Smooth muscle cell (in vitro differentiated cells): ENCODE measurements around the gene NUCKS1. TPM values are rescaled to one million over a fixed set of nuclear protein-coding genes. Genes with fewer than 3 reads are reported as not detected.

Experiments
- DNase-seq: peaks from one replicate; lab custom pipeline; 2025; ENCODE audit not compliant: unreplicated experiment; lab: John Stamatoyannopoulos, UW
- H2AFZ ChIP-seq: fragments of 200-600 bp; sonication (generic); 2 replicates; pipeline ENCODE4 v1.6.0; 2016; ENCODE audit warnings: antibody characterized with exemption, low read depth, mild to moderate bottlenecking
- H3F3A ChIP-seq: fragments of 200-600 bp; sonication (generic); 2 replicates; pipeline ENCODE4 v1.6.0; 2017; ENCODE audit warnings: antibody characterized with exemption, low read depth
- H3K27ac ChIP-seq: fragments of 200-600 bp; sonication (generic); 2 replicates; pipeline ENCODE4 v1.5.1; 2016; ENCODE audit warnings: low read depth, mild to moderate bottlenecking
- H3K27me3 ChIP-seq: fragments of 200-600 bp; sonication (generic); 2 replicates; pipeline ENCODE4 v1.6.1; 2016; ENCODE audit warnings: low read depth, mild to moderate bottlenecking
- H3K36me3 ChIP-seq: fragments of 200-600 bp; sonication (generic); 2 replicates; pipeline ENCODE4 v1.5.1; 2016; ENCODE audit warnings: low read depth
- H3K4me1 ChIP-seq: fragments of 200-600 bp; sonication (generic); 2 replicates; pipeline ENCODE4 v1.5.1; 2016; ENCODE audit warnings: low read depth
- H3K4me2 ChIP-seq: fragments of 200-600 bp; sonication (generic); 2 replicates; pipeline ENCODE4 v1.6.0; 2016; ENCODE audit warnings: mild to moderate bottlenecking
- H3K4me3 ChIP-seq: fragments of 200-600 bp; sonication (generic); 2 replicates; pipeline ENCODE4 v1.5.1; 2016; ENCODE audit warnings: mild to moderate bottlenecking
- H3K79me2 ChIP-seq: fragments of 200-600 bp; sonication (generic); 2 replicates; pipeline ENCODE4 v1.6.0; 2016; ENCODE audit warnings: low read depth, mild to moderate bottlenecking
- H3K9ac ChIP-seq: fragments of 200-600 bp; sonication (generic); 2 replicates; pipeline ENCODE4 v1.6.0; 2016; ENCODE audit warnings: low read depth
- H3K9me3 ChIP-seq: fragments of 200-600 bp; sonication (generic); replicated peaks from 2 replicates; pipeline ENCODE4 v1.5.1; 2016; ENCODE audit warnings: low read depth
- H4K20me1 ChIP-seq: fragments of 200-600 bp; sonication (generic); 2 replicates; pipeline ENCODE4 v1.6.0; 2016; ENCODE audit warnings: low read depth
- CTCF ChIP-seq: fragments of 200-600 bp; sonication (generic); IDR thresholded peaks from 2 replicates; pipeline ENCODE4 v1.5.1; 2017; ENCODE audit warnings: borderline replicate concordance, mild to moderate bottlenecking, antibody characterized with exemption; ENCODE audit not compliant: insufficient read depth, poor library complexity, severe bottlenecking
- WGBS: methylation state at CpG from one replicate; pipeline ENCODE4 v1.1.7; 2016; ENCODE audit warnings: low lambda C conversion rate; 5-methylcytosine and 5-hydroxymethylcytosine counted together
- polyA plus RNA-seq: library from polyadenylated mRNA; unstranded; fragments of >200 nt; fragmentation: Nextera tagmentation; extraction: Ambion mirVana; gene quantifications from 2 replicates; pipeline ENCODE4 v1.2.1, GENCODE V29; 2016
- total RNA-seq: library from RNA; depleted of rRNA; stranded (reverse); fragments of >200 nt; gene quantifications from 2 replicates; pipeline ENCODE4 v1.2.3, GENCODE V29; 2014

The NUCKS1 gene
- total and polyA plus RNA-seq, 2 experiments from 2014 or later, result 29.1 to 139 TPM

DNA sequence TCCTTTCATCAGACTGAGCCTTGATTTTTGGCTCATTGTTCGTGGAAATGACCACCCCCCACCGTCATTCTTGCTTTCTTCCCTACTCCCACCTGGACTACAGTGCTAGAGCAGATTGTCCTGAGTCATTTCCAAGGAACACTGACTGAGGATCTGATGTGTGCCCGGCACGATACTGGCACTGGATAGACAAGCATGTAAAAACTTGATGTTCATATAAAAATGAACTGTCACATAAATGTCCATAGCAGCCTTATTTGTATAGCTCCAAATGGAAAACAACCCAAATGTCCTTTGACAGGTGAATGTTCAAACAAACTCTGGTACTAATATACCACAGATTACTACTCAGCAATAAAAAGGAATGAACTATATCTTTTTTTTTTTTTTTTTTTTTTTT, 51.1 kb downstream of the NUCKS1 start:
- WGBS, result 93% methylated on average over 4 of the region's 4 CpGs

GRCh38 chr1:205693421-205693991, 56.5 kb downstream of the NUCKS1 start:
- Histone ChIP-seq H3K4me2 (no peak overlapping the region), H3K79me2 (no peaks in the 10 kb centered on the region), H3K9me3 (no peaks in the 10 kb centered on the region), H2AFZ (no peak overlapping the region), H3K27ac (no peak overlapping the region), H3K9ac (no peak overlapping the region), H3K27me3 (peaks cover 3% of the 10 kb centered on the region), H3F3A (peaks cover 4% of the 10 kb centered on the region), H3K4me1 (peaks cover 20% of the 10 kb centered on the region), H3K36me3 (no peaks in the 10 kb centered on the region), H4K20me1 (no peaks in the 10 kb centered on the region), H3K4me3 (no peak overlapping the region)
- TF ChIP-seq CTCF, result no peak
- no peak for DNase-seq
- 31% methylated on average over 12 of the region's 12 CpGs for WGBS

More for the DNA sequence above, 51.1 kb downstream of the NUCKS1 start:
- TF ChIP-seq CTCF, result no peak
- Histone ChIP-seq H3K4me3 (no peak overlapping the region), H4K20me1 (no peaks in the 10 kb centered on the region), H3K79me2 (no peaks in the 10 kb centered on the region), H3K4me1 (peaks cover 19% of the 10 kb centered on the region), H3K9me3 (no peaks in the 10 kb centered on the region), H3K4me2 (no peak overlapping the region), H3F3A (peaks cover 4% of the 10 kb centered on the region), H3K9ac (no peak overlapping the region), H3K36me3 (no peaks in the 10 kb centered on the region), H3K27ac (no peak overlapping the region), H2AFZ (no peak overlapping the region), H3K27me3 (no peaks in the 10 kb centered on the region)
- no peak for DNase-seq

- Histone ChIP-seq H3F3A (peaks cover 4% of the 10 kb centered on the region), H3K79me2 (no peaks in the 10 kb centered on the region), H2AFZ (no peak overlapping the region), H4K20me1 (no peaks in the 10 kb centered on the region), H3K27ac (no peak overlapping the region), H3K36me3 (no peaks in the 10 kb centered on the region), H3K9me3 (no peaks in the 10 kb centered on the region), H3K9ac (no peak overlapping the region), H3K4me2 (no peak overlapping the region), H3K27me3 (peaks cover 3% of the 10 kb centered on the region), H3K4me1 (peaks cover 25% of the 10 kb centered on the region), H3K4me3 (no peak overlapping the region)
- no peak for DNase-seq
- no peak for TF ChIP-seq CTCF
- WGBS, result 95% methylated on average over 6 of the region's 6 CpGs
These were observed 57.6 kb downstream of the NUCKS1 start for GRCh38 chr1:205692423-205692822.

- whole genome bisulfite sequencing, result 83% methylated on average over 8 of the region's 8 CpGs
- no peaks in the 10 kb centered on the region for H3K9me3 ChIP-seq
- H3K4me1 ChIP-seq, result peaks cover 25% of the 10 kb centered on the region
- H3F3A ChIP-seq, result no peaks in the 10 kb centered on the region
- no peak overlapping the region for H2AFZ ChIP-seq
- H3K4me3 ChIP-seq, result no peak overlapping the region
- H3K27ac ChIP-seq, result no peak overlapping the region
- no peak overlapping the region for H3K4me2 ChIP-seq
- no peak overlapping the region for H3K9ac ChIP-seq
- TF ChIP-seq CTCF, result no peak
- no peaks in the 10 kb centered on the region for H3K36me3 ChIP-seq
- peaks cover 3% of the 10 kb centered on the region for H3K27me3 ChIP-seq
- no peaks in the 10 kb centered on the region for H4K20me1 ChIP-seq
- no peak for DNase-seq
- no peaks in the 10 kb centered on the region for H3K79me2 ChIP-seq
These were observed 59.7 kb downstream of the NUCKS1 start for GRCh38 chr1:205690122-205690756.
